Nephron (organoid): ENCODE measurements around the gene LZTFL1.

Experiments
- H3K27ac Mint-ChIP-seq, 3 experiments: 2 replicates each; pipeline ENCODE4 v1.8.0; 2020; ENCODE audit warnings: mixed read lengths in 3 of 3, mild to moderate bottlenecking in 2 of 3, moderate library complexity in 1 of 3
- H3K27me3 Mint-ChIP-seq: 2 replicates; pipeline ENCODE4 v1.8.0; 2021; ENCODE audit warnings: low read depth, mild to moderate bottlenecking, moderate library complexity, mixed read lengths
- H3K36me3 Mint-ChIP-seq: 2 replicates; pipeline ENCODE4 v1.8.0; 2020; ENCODE audit warnings: low read depth, mixed read lengths
- H3K4me1 Mint-ChIP-seq: 2 replicates; pipeline ENCODE4 v1.8.0; 2020; ENCODE audit warnings: mixed read lengths
- H3K4me3 Mint-ChIP-seq, 3 experiments: 2 replicates each; pipeline ENCODE4 v1.8.0; 2020; ENCODE audit warnings: mild to moderate bottlenecking in 3 of 3, mixed read lengths in 3 of 3, moderate library complexity in 2 of 3
- H3K9me3 Mint-ChIP-seq: 2 replicates; pipeline ENCODE4 v1.8.0; 2020; ENCODE audit warnings: mixed read lengths
- TF ChIP-seq, protein P1 (sequence below), 3 experiments: fragments of 200-600 bp; sonication (generic); IDR thresholded peaks; one replicate each; pipeline ENCODE4 v1.5.0; 2021; ENCODE audit warnings: antibody characterized with exemption in 3 of 3; ENCODE audit not compliant: unreplicated experiment in 3 of 3

The LZTFL1 gene

DNA sequence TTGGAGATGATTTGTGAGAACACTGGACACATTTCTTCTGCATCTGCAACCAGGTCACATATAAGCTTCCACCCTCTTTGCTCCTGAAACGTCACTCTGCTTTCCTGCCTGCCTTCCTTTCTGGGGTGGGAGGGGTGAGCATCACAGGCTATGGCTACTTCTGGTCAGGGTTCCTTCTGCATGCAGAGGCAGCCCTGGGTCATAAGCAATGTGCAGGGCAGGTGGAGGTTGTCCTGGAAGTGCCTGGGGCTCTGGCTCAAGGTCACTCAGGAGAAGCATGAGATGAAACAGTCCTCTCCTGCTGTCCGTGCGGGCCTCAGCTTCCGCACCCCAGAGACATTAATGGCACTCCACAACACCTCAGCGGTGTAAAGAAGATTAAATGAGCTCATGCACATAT lies 60.6 kb downstream of the LZTFL1 start:
- Mint-ChIP-seq H3K4me1 (peaks cover 5% of the 10 kb centered on the region), H3K4me3 (no peak overlapping the region), H3K27me3 (peaks cover 29% of the 10 kb centered on the region), H3K9me3 (no peaks in the 10 kb centered on the region), H3K27ac (no peak overlapping the region), H3K36me3 (no peaks in the 10 kb centered on the region)
- TF ChIP-seq, protein P1, sequence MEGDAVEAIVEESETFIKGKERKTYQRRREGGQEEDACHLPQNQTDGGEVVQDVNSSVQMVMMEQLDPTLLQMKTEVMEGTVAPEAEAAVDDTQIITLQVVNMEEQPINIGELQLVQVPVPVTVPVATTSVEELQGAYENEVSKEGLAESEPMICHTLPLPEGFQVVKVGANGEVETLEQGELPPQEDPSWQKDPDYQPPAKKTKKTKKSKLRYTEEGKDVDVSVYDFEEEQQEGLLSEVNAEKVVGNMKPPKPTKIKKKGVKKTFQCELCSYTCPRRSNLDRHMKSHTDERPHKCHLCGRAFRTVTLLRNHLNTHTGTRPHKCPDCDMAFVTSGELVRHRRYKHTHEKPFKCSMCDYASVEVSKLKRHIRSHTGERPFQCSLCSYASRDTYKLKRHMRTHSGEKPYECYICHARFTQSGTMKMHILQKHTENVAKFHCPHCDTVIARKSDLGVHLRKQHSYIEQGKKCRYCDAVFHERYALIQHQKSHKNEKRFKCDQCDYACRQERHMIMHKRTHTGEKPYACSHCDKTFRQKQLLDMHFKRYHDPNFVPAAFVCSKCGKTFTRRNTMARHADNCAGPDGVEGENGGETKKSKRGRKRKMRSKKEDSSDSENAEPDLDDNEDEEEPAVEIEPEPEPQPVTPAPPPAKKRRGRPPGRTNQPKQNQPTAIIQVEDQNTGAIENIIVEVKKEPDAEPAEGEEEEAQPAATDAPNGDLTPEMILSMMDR (IDR thresholded peaks at IDR 0.05; ENCODE audit: unreplicated experiment in 3 of 3): no peak

DNA sequence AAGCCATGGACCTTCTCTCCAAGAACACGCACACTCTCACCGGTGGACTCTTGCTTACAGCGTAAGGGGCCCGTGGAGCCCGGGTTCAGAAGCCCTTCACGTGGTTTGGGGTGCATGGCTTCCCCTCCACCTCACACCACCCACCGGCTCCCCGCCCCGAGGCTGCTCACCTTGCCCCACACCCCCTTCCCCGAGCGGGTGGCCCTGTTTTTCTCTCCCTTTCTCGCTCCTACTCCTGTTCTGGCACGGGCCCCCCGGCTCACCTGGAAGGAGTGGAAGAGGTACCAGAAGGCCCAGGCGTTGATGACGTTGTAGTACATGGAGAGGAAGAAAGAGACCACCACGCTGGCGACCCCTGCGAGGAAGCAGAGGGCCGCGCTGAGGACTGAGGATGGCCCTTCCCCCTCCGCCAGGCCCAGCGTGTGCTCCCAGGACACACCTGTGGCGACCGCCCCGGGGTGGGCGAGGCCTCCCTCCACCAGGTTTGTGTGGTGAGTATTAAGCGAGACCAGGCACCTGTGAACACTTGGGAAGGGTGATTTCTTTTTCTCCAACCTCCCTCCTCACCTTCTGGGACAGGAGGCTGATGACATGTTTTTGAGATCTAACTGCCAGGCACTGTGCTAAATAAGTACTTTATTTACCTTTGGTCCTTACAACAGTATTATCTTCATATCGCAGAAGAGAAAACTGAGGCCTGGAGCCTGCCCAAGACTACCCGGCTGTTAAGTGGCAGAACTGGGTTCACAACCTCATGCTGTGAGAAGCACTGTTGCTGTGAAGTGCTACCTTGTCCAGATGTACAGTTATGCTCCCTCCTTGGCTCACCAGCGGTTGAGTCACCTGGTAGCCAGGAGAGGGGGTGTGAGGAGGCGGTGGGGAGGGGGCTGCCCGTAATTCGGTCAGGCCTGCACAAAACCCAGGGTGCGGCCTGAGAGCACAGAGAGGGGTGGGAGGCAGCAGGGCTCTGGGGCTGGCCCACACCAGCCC lies 61.9 kb downstream of the LZTFL1 start:
- peaks cover 5% of the 10 kb centered on the region for H3K4me1 Mint-ChIP-seq
- peaks cover 31% of the 10 kb centered on the region for H3K27me3 Mint-ChIP-seq
- H3K36me3 Mint-ChIP-seq: no peaks in the 10 kb centered on the region
- TF ChIP-seq, protein P1 (IDR thresholded peaks at IDR 0.05; ENCODE audit: unreplicated experiment in 3 of 3): no peak
- H3K27ac Mint-ChIP-seq: no peak overlapping the region
- H3K4me3 Mint-ChIP-seq: no peak overlapping the region
- H3K9me3 Mint-ChIP-seq: no peaks in the 10 kb centered on the region

DNA sequence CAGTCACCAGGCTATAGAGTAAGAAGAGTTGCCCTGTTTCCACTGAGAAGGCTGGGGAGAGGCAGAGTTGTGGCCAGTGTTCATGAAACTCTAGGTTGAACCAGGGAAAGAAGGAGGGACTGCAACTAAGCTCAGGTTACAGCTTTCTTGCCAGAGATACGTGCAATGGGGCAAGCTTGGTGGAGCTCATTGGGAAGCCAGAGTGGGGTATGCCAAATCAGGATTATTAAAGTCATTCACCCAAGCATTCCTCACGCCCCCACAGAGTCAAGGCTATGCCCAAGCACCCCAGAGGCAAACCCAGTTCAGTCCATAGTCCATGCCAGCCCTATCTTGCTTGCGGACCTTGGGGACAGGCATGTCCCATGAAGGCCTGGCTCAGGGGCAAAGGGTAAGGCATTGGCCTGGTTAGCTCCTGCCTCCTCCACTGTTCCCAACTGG lies 63.1 kb downstream of the LZTFL1 start:
- Mint-ChIP-seq H3K36me3 (no peaks in the 10 kb centered on the region), H3K4me3 (no peak overlapping the region), H3K27ac (no peak overlapping the region), H3K27me3 (peaks cover 33% of the 10 kb centered on the region), H3K4me1 (peaks cover 5% of the 10 kb centered on the region), H3K9me3 (no peaks in the 10 kb centered on the region)
- TF ChIP-seq, protein P1 (IDR thresholded peaks at IDR 0.05; ENCODE audit: unreplicated experiment in 3 of 3): no peak

DNA sequence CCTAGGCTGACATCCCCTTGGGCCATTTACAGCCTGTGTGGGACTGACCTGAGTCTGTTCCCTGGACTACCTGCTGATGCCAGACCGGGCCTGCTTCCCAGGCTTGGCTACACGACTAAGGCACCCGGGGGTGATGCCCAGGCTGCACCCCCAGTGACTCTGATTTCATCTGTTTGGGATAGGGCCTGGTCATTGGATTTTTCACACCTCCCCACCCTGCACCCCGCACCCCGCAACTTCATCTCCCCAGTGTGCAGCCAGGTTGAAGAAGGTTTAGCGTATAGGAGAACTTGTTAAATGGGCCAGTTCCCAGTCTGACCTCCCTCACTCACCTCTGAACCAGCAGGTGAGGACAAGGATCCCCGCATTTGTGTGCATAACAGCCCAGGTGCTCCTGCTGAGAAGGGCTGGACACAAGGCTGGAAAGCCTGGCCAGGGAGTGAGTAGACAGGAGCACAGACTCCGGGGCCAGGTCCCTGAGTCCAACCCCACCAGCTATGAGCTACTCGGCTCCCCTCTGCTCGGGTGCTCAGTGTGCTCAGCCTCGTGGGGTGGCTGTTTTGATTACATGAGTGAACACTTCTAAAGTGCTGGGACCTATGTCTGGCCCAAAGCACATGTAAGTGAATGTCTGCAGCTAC lies 64.1 kb downstream of the LZTFL1 start:
- TF ChIP-seq, protein P1 (IDR thresholded peaks at IDR 0.05; ENCODE audit: unreplicated experiment in 3 of 3): no peak
- Mint-ChIP-seq H3K4me1 (peaks cover 5% of the 10 kb centered on the region), H3K36me3 (no peaks in the 10 kb centered on the region), H3K4me3 (no peak overlapping the region), H3K27ac (no peak overlapping the region), H3K27me3 (peaks cover 39% of the 10 kb centered on the region), H3K9me3 (no peaks in the 10 kb centered on the region)

DNA sequence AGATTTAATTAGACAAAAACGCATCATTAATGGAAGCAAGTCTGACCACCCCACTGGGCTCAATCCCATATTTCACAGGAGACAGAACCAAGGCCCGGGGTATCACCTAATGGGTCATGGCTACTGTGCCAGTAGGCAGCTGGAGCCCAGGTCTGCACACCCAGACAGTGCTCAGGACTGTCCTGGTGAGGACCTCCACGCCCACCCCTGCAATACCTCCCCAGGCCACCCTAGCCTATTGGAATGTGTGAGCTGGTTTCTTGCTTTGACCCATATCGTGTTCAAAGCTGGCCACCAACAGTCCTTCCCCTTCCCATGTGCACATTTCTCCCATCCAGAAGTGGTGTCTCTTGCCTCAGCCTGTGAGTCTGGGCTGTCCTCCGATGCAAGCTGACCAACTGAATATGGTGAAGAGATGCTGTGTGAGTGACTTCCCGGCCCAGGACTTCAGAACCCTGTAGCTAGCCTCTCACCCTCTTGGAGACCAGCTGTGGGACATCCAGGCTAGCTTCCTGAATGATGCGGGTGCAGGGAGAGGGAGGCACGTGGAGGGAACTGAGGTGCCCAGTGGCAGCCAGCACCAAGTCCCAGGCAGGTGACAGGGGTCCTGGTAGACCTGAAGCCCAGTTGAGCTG lies 64.7 kb downstream of the LZTFL1 start:
- no peaks in the 10 kb centered on the region for H3K9me3 Mint-ChIP-seq
- TF ChIP-seq, protein P1 (IDR thresholded peaks at IDR 0.05; ENCODE audit: unreplicated experiment in 3 of 3): no peak
- no peaks in the 10 kb centered on the region for H3K36me3 Mint-ChIP-seq
- H3K4me1 Mint-ChIP-seq: peaks cover 5% of the 10 kb centered on the region
- H3K4me3 Mint-ChIP-seq: no peak overlapping the region
- no peak overlapping the region for H3K27ac Mint-ChIP-seq
- H3K27me3 Mint-ChIP-seq: peaks cover 44% of the 10 kb centered on the region
